Lower leg skin (tissue), 4 donors: ENCODE results near the gene HSD17B11. TPM values are rescaled to one million over a fixed set of nuclear protein-coding genes. Genes with fewer than 3 reads are reported as not detected.
"Not testable (repeated sequence)": the region's sequence is repeated elsewhere in the genome, so short reads cannot be mapped to it uniquely, and the experiment has no call there.

Experiments used
- DNase-seq, 2 donors: peaks; one replicate each; pipeline ENCODE4 v3.0.0-alpha.2; 2019; ENCODE audit warnings: low spot score in 2 of 2
- H3K4me3 ChIP-seq: fragments of 200-600 bp; sonication (generic); 2 replicates; pipeline ENCODE4 v1.5.1; 2017; ENCODE audit warnings: mild to moderate bottlenecking, low read depth; ENCODE audit not compliant: poor library complexity, severe bottlenecking
- POLR2A ChIP-seq, 2 donors: fragments of 450-650 bp; IDR thresholded peaks; one replicate each; pipeline ENCODE4 v1.6.1; 2016 to 2017; ENCODE audit warnings: antibody characterized with exemption in 2 of 2, mild to moderate bottlenecking in 1 of 2, moderate library complexity in 1 of 2
- WGBS, 2 donors: methylation state at CpG; one replicate each; pipeline ENCODE4 v1.1.5; 2018; 5-methylcytosine and 5-hydroxymethylcytosine counted together
- intact Hi-C: fragments of 100-400 bp; cut with DNase I; formaldehyde crosslinking; loops from one replicate; pipeline ENCODE4 v1.15.0; 2023; ENCODE audit warnings: low total_unique reads
- total RNA-seq, 4 donors: library from RNA; depleted of rRNA; stranded (reverse); fragments of >200 nt; gene quantifications; one replicate each; pipeline ENCODE4 v1.1.0, GENCODE V29; 2016
- TF ChIP-seq, protein P1 (sequence below), 3 donors: fragments of 450-650 bp; IDR thresholded peaks; one replicate each; pipeline ENCODE4 v1.5.1; 2016; ENCODE audit warnings: antibody characterized with exemption in 3 of 3, mild to moderate bottlenecking in 3 of 3, moderate library complexity in 2 of 3

The HSD17B11 gene
- total RNA-seq, 4 donors from 2014 or later = 15.3 to 33.6 (median 23.2) TPM

GRCh38 chr4:87399148-87399547, 8.2 kb upstream of the HSD17B11 start:
- intact Hi-C loops = no loop called here
- WGBS, 2 donors = 73 to 74% methylated on average over 3 of the region's 3 CpGs
- no peak for DNase-seq
- no peak overlapping the region for H3K4me3 ChIP-seq
- no peak for TF ChIP-seq POLR2A (IDR thresholded peaks at IDR 0.05)
- TF ChIP-seq, protein P1, sequence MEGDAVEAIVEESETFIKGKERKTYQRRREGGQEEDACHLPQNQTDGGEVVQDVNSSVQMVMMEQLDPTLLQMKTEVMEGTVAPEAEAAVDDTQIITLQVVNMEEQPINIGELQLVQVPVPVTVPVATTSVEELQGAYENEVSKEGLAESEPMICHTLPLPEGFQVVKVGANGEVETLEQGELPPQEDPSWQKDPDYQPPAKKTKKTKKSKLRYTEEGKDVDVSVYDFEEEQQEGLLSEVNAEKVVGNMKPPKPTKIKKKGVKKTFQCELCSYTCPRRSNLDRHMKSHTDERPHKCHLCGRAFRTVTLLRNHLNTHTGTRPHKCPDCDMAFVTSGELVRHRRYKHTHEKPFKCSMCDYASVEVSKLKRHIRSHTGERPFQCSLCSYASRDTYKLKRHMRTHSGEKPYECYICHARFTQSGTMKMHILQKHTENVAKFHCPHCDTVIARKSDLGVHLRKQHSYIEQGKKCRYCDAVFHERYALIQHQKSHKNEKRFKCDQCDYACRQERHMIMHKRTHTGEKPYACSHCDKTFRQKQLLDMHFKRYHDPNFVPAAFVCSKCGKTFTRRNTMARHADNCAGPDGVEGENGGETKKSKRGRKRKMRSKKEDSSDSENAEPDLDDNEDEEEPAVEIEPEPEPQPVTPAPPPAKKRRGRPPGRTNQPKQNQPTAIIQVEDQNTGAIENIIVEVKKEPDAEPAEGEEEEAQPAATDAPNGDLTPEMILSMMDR (IDR thresholded peaks at IDR 0.05) = no peak

DNA sequence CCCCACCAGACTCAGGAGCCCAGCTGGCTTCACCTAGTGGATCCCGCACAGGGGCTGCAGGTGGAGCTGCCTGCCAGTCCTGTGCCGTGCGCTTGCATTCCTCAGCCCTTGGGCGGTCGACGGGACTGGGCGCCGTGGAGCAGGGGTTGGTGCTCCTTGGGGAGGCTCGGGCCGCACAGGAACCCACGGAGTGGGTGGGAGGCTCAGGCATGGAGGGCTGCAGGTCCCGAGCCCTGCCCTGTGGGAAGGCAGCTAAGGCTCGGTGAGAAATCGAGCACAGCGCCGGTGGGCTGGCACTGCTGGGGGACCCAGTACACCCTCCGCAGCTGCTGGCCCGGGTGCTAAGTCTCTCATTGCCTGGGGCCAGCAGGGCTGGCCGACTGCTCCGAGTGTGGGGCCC, 4.9 kb upstream of the HSD17B11 start:
- intact Hi-C loops, H3K4me3 ChIP-seq, DNase-seq: not testable (repeated sequence)
- 92 to 96% methylated on average over 11 to 14 of the region's 20 CpGs for WGBS, 2 donors

DNA sequence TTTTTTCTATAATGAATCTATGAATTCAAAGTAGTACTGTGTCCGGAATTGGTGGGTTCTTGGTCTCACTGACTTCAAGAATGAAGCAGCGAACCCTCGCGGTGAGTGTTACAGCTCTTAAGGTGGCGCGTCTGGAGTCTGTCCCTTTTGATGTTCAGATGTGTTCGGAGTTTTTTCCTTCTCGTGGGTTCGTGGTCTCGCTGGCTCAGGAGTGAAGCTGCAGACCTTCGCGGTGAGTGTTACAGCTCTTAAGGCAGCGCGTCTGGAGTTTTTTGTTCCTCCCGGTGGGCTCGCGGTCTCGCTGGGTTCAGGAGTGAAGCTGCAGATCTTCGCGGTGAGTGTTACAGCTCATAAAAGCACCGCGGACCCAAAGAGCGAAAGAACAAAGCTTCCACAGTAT, 4.1 kb upstream of the HSD17B11 start:
- intact Hi-C loops, DNase-seq, H3K4me3 ChIP-seq: not testable (repeated sequence)
- WGBS, 2 donors = 86 to 92% methylated on average over 23 of the region's 23 CpGs

GRCh38 chr4:87392183-87392582, 1.2 kb upstream of the HSD17B11 start:
- TF ChIP-seq POLR2A (IDR thresholded peaks at IDR 0.05) = no peak
- TF ChIP-seq, protein P1 (IDR thresholded peaks at IDR 0.05) = no peak
- intact Hi-C loops = no loop called here
- DNase-seq = no peak
- 89 to 91% methylated on average over 3 of the region's 3 CpGs for WGBS, 2 donors
- no peak overlapping the region for H3K4me3 ChIP-seq

DNA sequence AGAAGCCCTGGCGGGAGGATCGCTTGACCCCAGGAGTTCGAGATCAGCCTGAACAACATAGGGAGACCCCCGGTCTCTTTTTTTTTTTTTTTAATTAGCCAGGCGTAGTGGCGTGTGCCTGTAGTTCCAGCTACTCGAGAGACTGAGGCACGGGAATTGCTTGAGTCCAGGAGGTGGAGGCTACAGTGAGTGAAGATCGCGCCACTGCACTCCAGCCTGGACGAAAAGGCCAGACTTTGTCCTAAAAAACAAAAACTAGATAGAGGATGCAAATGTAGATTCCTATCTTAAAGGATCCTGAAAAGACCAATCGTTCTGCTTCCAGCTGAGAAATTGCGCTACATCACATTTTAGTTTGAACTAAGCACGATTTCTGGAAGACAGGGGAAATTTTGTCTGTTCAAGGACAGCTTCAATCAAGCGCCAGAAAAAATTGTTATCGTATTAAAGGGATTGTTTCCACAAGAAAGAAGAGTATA, 627 bp upstream of the HSD17B11 start:
- WGBS, 2 donors = 7 to 9% methylated on average over 16 of the region's 16 CpGs
- TF ChIP-seq, protein P1 (IDR thresholded peaks at IDR 0.05) = no peak
- no peak for TF ChIP-seq POLR2A (IDR thresholded peaks at IDR 0.05)
- DNase-seq = no peak
- intact Hi-C loops = no loop called here
- H3K4me3 ChIP-seq = peak overlapping the region; percentile 50

GRCh38 chr4:87390551-87390890, 467 bp downstream of the HSD17B11 start:
- intact Hi-C loops = no loop called here
- peak overlapping the region; percentile 50 for H3K4me3 ChIP-seq
- DNase-seq = no peak
- TF ChIP-seq, protein P1 (IDR thresholded peaks at IDR 0.05) = no peak
- no peak for TF ChIP-seq POLR2A (IDR thresholded peaks at IDR 0.05)

DNA sequence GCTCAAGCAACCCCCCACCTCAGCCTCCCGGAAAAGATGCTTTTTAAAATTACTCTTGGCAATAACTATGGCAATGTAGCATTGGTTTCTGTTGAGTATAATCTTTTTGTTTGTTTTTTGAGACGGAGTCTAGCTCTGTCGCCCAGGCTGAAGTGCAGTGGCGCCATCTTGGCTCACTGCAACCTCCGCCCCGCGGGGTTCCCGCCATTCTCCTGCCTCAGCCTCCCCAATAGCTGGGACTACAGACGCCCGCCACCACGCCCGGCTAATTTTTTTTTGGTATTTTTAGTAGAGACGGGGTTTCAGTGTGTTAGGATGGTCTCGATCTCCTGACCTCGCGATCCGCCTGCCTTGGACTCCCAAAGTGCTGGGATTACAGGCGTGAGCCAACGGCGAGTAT, 933 bp downstream of the HSD17B11 start:
- H3K4me3 ChIP-seq = peak overlapping the region; percentile 50
- WGBS, 2 donors = 82 to 87% methylated on average over 20 of the region's 20 CpGs
- intact Hi-C loops, DNase-seq: not testable (repeated sequence)
